PC-9 (cell line): ENCODE data around the gene WFDC8. TPM values are rescaled to one million over a fixed set of nuclear protein-coding genes. Genes with fewer than 3 reads are reported as not detected.

Source experiments
- BruUV-seq: library from RNA; stranded (reverse); fragments of 400-500 nt; replicated peaks from 2 replicates; lab custom pipeline; 2021; lab: Mats Ljungman, UMichigan
- CTCF ChIA-PET: fragments of 300-600 bp; sonication (Branson Sonifier 250); formaldehyde crosslinking; loops from one replicate; lab custom pipeline; 2022; ENCODE audit warnings: antibody characterized with exemption; lab: Charles Lee
- POLR2A ChIA-PET: fragments of 300-600 bp; sonication (Branson Sonifier 250); formaldehyde crosslinking; loops from one replicate; lab custom pipeline; 2022; ENCODE audit warnings: antibody characterized with exemption; ENCODE audit not compliant: unreplicated experiment; lab: Charles Lee
- DNase-seq, 2 experiments: peaks; one replicate each; pipeline versions ENCODE4 v3.0.0 to v3.0.0-alpha.2; 2015 to 2022; ENCODE audit warnings: mixed read lengths in 1 of 2
- H2AFZ ChIP-seq: fragments of 200-600 bp; sonication (generic); 2 replicates; pipeline ENCODE4 v1.8.1; 2017; ENCODE audit warnings: antibody characterized with exemption
- H3F3A ChIP-seq: fragments of 200-600 bp; sonication (generic); 2 replicates; pipeline ENCODE4 v1.8.1; 2017; ENCODE audit warnings: antibody characterized with exemption, mild to moderate bottlenecking, low read depth; ENCODE audit not compliant: insufficient read depth
- H3K27ac ChIP-seq: fragments of 200-600 bp; sonication (generic); 2 replicates; pipeline ENCODE4 v1.6.1; 2016; ENCODE audit warnings: mixed run types
- H3K27me3 ChIP-seq: fragments of 200-600 bp; sonication (generic); 2 replicates; pipeline ENCODE4 v1.6.1; 2016; ENCODE audit warnings: low read depth, mixed run types; ENCODE audit not compliant: insufficient read depth
- H3K36me3 ChIP-seq: fragments of 200-600 bp; sonication (generic); 2 replicates; pipeline ENCODE4 v1.6.1; 2016; ENCODE audit warnings: low read depth, mixed run types
- H3K4me1 ChIP-seq: fragments of 200-600 bp; sonication (generic); replicated peaks from 2 replicates; pipeline ENCODE4 v1.6.1; 2016; ENCODE audit warnings: mixed run types; ENCODE audit not compliant: insufficient read depth
- H3K4me2 ChIP-seq: fragments of 200-600 bp; sonication (generic); 2 replicates; pipeline ENCODE4 v1.6.1; 2017; ENCODE audit warnings: mixed run types
- H3K4me3 ChIP-seq: fragments of 200-600 bp; sonication (generic); 2 replicates; pipeline ENCODE4 v1.6.1; 2016; ENCODE audit warnings: mixed run types
- H3K79me2 ChIP-seq: fragments of 200-600 bp; sonication (generic); 2 replicates; pipeline ENCODE4 v1.6.1; 2017; ENCODE audit warnings: low read depth, mixed run types
- H3K9me2 ChIP-seq: fragments of 200-600 bp; sonication (generic); 2 replicates; pipeline ENCODE4 v1.8.1; 2017; ENCODE audit warnings: mild to moderate bottlenecking; ENCODE audit not compliant: insufficient read depth
- H3K9me3 ChIP-seq: fragments of 200-600 bp; sonication (generic); 2 replicates; pipeline ENCODE4 v1.8.1; 2016; ENCODE audit warnings: low read depth; ENCODE audit not compliant: insufficient read depth
- H4K20me1 ChIP-seq: fragments of 200-600 bp; sonication (generic); 2 replicates; pipeline ENCODE4 v1.8.1; 2017; ENCODE audit not compliant: insufficient read depth
- CTCF ChIP-seq: fragments of 200-600 bp; sonication (generic); conservative IDR thresholded peaks from 2 replicates; pipeline ENCODE4 v1.6.1; 2017; ENCODE audit warnings: mixed run types, antibody characterized with exemption, mild to moderate bottlenecking, moderate library complexity
- EZH2 ChIP-seq: fragments of 200-600 bp; sonication (generic); IDR thresholded peaks from 2 replicates; pipeline ENCODE4 v1.8.0; 2017; ENCODE audit warnings: antibody characterized with exemption, low read depth
- intact Hi-C: fragments of 100-400 bp; cut with micrococcal nuclease; formaldehyde crosslinking; loops from one replicate; pipeline ENCODE4 v1.10.0; 2022; ENCODE audit not compliant: unreplicated experiment
- total RNA-seq: library from RNA; stranded (reverse); gene quantifications from 2 replicates; pipeline ENCODE4 v1.2.3, GENCODE V29; 2021

The WFDC8 gene
- total RNA-seq, 1 experiment from 2014 or later: not detected

- H3K27ac ChIP-seq: no peak overlapping the region
- no peaks in the 10 kb centered on the region for H3K79me2 ChIP-seq
- H2AFZ ChIP-seq: no peak overlapping the region
- H3K4me1 ChIP-seq: no peaks in the 10 kb centered on the region
- peaks cover 5% of the 10 kb centered on the region; the same call in 1 of the 2 replicates for H3K9me3 ChIP-seq
- no peak overlapping the region for H3K4me2 ChIP-seq
- H3K36me3 ChIP-seq: no peaks in the 10 kb centered on the region
- BruUV-seq: no TSS peak
- POLR2A ChIA-PET: no interaction called here
- H3F3A ChIP-seq: no peaks in the 10 kb centered on the region
- no peak overlapping the region for H3K4me3 ChIP-seq
- CTCF ChIA-PET: no interaction called here
- no peaks in the 10 kb centered on the region for H3K27me3 ChIP-seq
- H4K20me1 ChIP-seq: no peaks in the 10 kb centered on the region
- peaks cover 3% of the 10 kb centered on the region; the same call in 1 of the 2 replicates for H3K9me2 ChIP-seq
- intact Hi-C loops: no loop called here
- no peak for TF ChIP-seq CTCF
- no peak for TF ChIP-seq EZH2
- peak in 1 of 2 experiments; percentile 44 for DNase-seq
Measured at GRCh38 chr20:45555198-45555597, 23.9 kb downstream of the WFDC8 start.

- no peak overlapping the region for H3K4me2 ChIP-seq
- DNase-seq: no peak
- H3K4me3 ChIP-seq: no peak overlapping the region
- no peaks in the 10 kb centered on the region for H4K20me1 ChIP-seq
- no peaks in the 10 kb centered on the region for H3F3A ChIP-seq
- H3K27me3 ChIP-seq: no peaks in the 10 kb centered on the region
- 0 out of 2 replicates have a peak overlapping the region, but pooled peaks have one; percentile 31 for H2AFZ ChIP-seq
- no peak overlapping the region for H3K27ac ChIP-seq
- no peaks in the 10 kb centered on the region for H3K79me2 ChIP-seq
- no peak for TF ChIP-seq CTCF
- no peak for TF ChIP-seq EZH2
- no peaks in the 10 kb centered on the region for H3K36me3 ChIP-seq
- BruUV-seq: no TSS peak
- no peaks in the 10 kb centered on the region for H3K9me2 ChIP-seq
- intact Hi-C loops: no loop called here
- POLR2A ChIA-PET: no interaction called here
- CTCF ChIA-PET: no interaction called here
- peaks cover 5% of the 10 kb centered on the region; the same call in 1 of the 2 replicates for H3K9me3 ChIP-seq
- no peaks in the 10 kb centered on the region for H3K4me1 ChIP-seq
Measured at GRCh38 chr20:45552456-45552855, 26.6 kb downstream of the WFDC8 start.

GRCh38 chr20:45550765-45551164 is 28.3 kb downstream of the WFDC8 start:
- H3K27ac ChIP-seq: no peak overlapping the region
- ChIA-PET CTCF (no interaction called here), POLR2A (no interaction called here)
- H3K9me3 ChIP-seq: peaks cover 5% of the 10 kb centered on the region; the same call in 1 of the 2 replicates
- BruUV-seq: no TSS peak
- DNase-seq: no peak
- H3F3A ChIP-seq: no peaks in the 10 kb centered on the region
- no peaks in the 10 kb centered on the region for H4K20me1 ChIP-seq
- H2AFZ ChIP-seq: no peak overlapping the region
- H3K4me1 ChIP-seq: no peaks in the 10 kb centered on the region
- H3K27me3 ChIP-seq: no peaks in the 10 kb centered on the region
- no peaks in the 10 kb centered on the region for H3K9me2 ChIP-seq
- no peaks in the 10 kb centered on the region for H3K79me2 ChIP-seq
- no peak for TF ChIP-seq EZH2
- TF ChIP-seq CTCF: no peak
- no peak overlapping the region for H3K4me2 ChIP-seq
- H3K4me3 ChIP-seq: no peak overlapping the region
- intact Hi-C loops: no loop called here
- H3K36me3 ChIP-seq: no peaks in the 10 kb centered on the region
